ENCODE data around the gene TMEM39B.
A peak's percentile ranks its signal among the peaks of the same experiment; 100 is the strongest.

TMEM39B gene

DNA sequence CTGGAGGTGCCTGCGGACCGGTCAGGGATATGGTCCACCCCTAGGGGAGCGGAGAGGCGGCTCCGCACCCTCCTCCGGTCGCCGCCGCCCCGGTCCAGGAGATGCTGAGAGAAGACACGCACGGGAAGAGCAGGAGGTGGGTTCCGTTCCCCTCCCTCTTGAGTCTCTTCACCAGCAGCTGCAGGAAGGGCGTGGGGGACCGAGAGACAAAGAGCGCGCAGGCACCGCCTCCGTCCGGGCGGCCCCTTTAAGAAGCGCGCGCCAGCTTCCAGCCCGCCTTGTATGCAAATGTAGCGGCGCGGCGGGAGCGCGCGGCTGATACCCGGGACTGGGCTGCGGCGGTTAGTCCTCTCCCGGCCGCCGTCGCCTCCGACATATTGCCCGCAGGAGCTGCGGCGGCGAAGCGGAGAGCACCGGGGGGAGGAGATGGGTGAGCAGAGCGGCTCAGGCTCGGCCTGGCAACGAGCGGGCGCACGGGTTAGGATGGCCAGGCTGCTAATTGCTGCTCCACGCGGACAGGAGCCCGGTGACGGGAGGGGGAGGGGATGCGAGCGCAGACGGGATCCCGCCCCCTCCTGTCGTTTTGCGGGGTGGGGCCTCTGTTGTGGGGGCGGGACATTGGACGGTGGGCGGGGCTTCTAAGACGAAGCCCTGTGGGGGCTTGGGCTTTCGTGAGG is at the start of gene TMEM39B:
TSS of gene TMEM39B (plus strand) at position 318 of the 677 bp plus-strand sequence. CDS start at position 427, 109 bp downstream.
- Histone ChIP-seq H3K27me3 (replicated peaks; ENCODE audit: control insufficient read depth, insufficient read depth, low read length) (no peaks in the 10 kb centered on the region), H3K4me1 (ENCODE audit: control insufficient read depth, insufficient read depth, low read length) (peaks cover 33% of the 10 kb centered on the region), H3K36me3 (ENCODE audit: control insufficient read depth, insufficient read depth, low read length, severe bottlenecking) (peaks cover 17% of the 10 kb centered on the region), H3K4me3 (ENCODE audit: low read length) (peak within 1 kb of the TSS; percentile 85), H3K9ac (ENCODE audit: low read length) (peak within 1 kb of the TSS; percentile 92), H3K9me3 (ENCODE audit: control insufficient read depth, low read length) (no peaks in the 10 kb centered on the region)
- peak; percentile 97 for DNase-seq (ENCODE audit: low read depth)

DNA sequence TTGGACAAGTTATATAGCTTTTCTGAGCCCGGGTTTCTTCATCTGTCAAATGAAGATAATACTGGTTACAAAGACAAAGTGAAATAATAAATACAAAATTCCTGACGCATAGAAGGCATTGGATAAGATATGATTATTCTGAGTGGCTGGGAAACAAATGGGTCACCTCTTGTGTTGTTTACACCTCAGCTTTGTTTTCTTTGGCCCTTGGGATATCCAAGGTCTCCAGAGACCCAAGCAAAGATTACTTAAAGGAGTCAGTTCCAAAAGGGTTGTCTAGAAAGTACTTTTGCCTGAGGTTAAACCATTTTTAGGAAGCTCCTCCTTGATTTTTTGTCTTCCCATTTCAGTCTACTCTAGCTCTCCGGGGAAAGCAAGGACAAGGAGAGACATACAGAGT is 49.4 kb upstream of the TMEM39B start:
- Histone ChIP-seq H3K9me3 (ENCODE audit: control insufficient read depth, low read length) (no peaks in the 10 kb centered on the region), H3K9ac (ENCODE audit: low read length) (no peak overlapping the region), H3K4me3 (ENCODE audit: low read length) (no peak overlapping the region), H3K36me3 (ENCODE audit: control insufficient read depth, insufficient read depth, low read length, severe bottlenecking) (peaks cover 21% of the 10 kb centered on the region), H3K4me1 (ENCODE audit: control insufficient read depth, insufficient read depth, low read length) (peaks cover 34% of the 10 kb centered on the region), H3K27me3 (replicated peaks; ENCODE audit: control insufficient read depth, insufficient read depth, low read length) (no peaks in the 10 kb centered on the region)
- DNase-seq (ENCODE audit: low read depth) = no peak

GRCh38 chr1:32025515-32025914 is 47.2 kb upstream of the TMEM39B start:
- H3K4me1 ChIP-seq (ENCODE audit: control insufficient read depth, insufficient read depth, low read length) = peaks cover 16% of the 10 kb centered on the region
- H3K9ac ChIP-seq (ENCODE audit: low read length) = no peak overlapping the region
- peaks cover 22% of the 10 kb centered on the region for H3K36me3 ChIP-seq (ENCODE audit: control insufficient read depth, insufficient read depth, low read length, severe bottlenecking)
- no peaks in the 10 kb centered on the region for H3K27me3 ChIP-seq (replicated peaks; ENCODE audit: control insufficient read depth, insufficient read depth, low read length)
- DNase-seq (ENCODE audit: low read depth) = no peak
- no peaks in the 10 kb centered on the region for H3K9me3 ChIP-seq (ENCODE audit: control insufficient read depth, low read length)
- no peak overlapping the region for H3K4me3 ChIP-seq (ENCODE audit: low read length)

- H3K9ac ChIP-seq (ENCODE audit: low read length) = no peak overlapping the region
- H3K4me1 ChIP-seq (ENCODE audit: control insufficient read depth, insufficient read depth, low read length) = peaks cover 15% of the 10 kb centered on the region
- no peak overlapping the region for H3K4me3 ChIP-seq (ENCODE audit: low read length)
- H3K27me3 ChIP-seq (replicated peaks; ENCODE audit: control insufficient read depth, insufficient read depth, low read length) = no peaks in the 10 kb centered on the region
- no peak for DNase-seq (ENCODE audit: low read depth)
- H3K36me3 ChIP-seq (ENCODE audit: control insufficient read depth, insufficient read depth, low read length, severe bottlenecking) = peaks cover 41% of the 10 kb centered on the region
- H3K9me3 ChIP-seq (ENCODE audit: control insufficient read depth, low read length) = no peaks in the 10 kb centered on the region
Measured at GRCh38 chr1:32028746-32029145, 44.0 kb upstream of the TMEM39B start.

GRCh38 chr1:32031578-32032274 is 41.0 kb upstream of the TMEM39B start:
- Histone ChIP-seq H3K4me1 (ENCODE audit: control insufficient read depth, insufficient read depth, low read length) (peaks cover 14% of the 10 kb centered on the region), H3K9ac (ENCODE audit: low read length) (no peak overlapping the region), H3K9me3 (ENCODE audit: control insufficient read depth, low read length) (no peaks in the 10 kb centered on the region), H3K4me3 (ENCODE audit: low read length) (peak overlapping the region; percentile 16), H3K27me3 (replicated peaks; ENCODE audit: control insufficient read depth, insufficient read depth, low read length) (no peaks in the 10 kb centered on the region), H3K36me3 (ENCODE audit: control insufficient read depth, insufficient read depth, low read length, severe bottlenecking) (peaks cover 50% of the 10 kb centered on the region)
- DNase-seq (ENCODE audit: low read depth) = peak; percentile 83

DNA sequence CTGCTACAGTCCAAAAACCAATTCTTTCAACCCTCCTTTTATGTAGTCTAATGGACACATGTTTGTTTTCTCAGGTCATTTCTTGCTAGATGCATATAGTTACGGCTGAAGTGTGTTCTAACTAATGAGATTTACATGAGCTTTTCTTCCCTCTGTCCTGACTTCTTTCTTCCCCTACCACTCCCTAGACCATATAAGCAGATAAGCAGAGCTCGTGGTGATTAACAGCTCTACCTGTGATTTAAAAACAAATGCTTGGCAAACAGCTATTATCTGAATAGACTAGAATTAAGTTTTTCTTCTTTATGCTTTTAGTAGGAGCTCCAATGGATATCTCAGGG is 40.5 kb upstream of the TMEM39B start:
- Histone ChIP-seq H3K36me3 (ENCODE audit: control insufficient read depth, insufficient read depth, low read length, severe bottlenecking) (peaks cover 50% of the 10 kb centered on the region), H3K9ac (ENCODE audit: low read length) (no peak overlapping the region), H3K9me3 (ENCODE audit: control insufficient read depth, low read length) (no peaks in the 10 kb centered on the region), H3K4me1 (ENCODE audit: control insufficient read depth, insufficient read depth, low read length) (peaks cover 14% of the 10 kb centered on the region), H3K4me3 (ENCODE audit: low read length) (no peak overlapping the region), H3K27me3 (replicated peaks; ENCODE audit: control insufficient read depth, insufficient read depth, low read length) (no peaks in the 10 kb centered on the region)
- no peak for DNase-seq (ENCODE audit: low read depth)

DNA sequence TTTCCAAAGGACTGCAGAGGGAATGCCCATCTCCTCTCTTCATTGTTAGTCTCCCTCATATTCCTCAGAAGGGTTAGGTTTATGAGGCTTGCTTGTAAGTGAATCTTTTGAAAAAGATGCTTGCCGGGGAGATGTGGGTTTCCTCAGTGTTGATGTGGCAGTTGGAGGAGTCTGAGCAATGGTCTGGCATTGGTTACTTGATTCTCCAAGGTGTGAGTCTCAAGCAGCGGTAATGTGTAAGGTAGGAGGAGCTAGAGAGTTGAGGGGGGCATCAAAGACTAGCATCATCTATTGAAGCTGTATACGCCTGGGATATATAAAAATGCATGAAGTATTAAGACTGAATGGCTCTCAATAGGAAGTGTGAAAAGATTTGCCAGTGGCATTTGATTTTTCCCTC is 37.6 kb upstream of the TMEM39B start:
- H3K4me1 ChIP-seq (ENCODE audit: control insufficient read depth, insufficient read depth, low read length) = peaks cover 14% of the 10 kb centered on the region
- H3K9me3 ChIP-seq (ENCODE audit: control insufficient read depth, low read length) = no peaks in the 10 kb centered on the region
- H3K9ac ChIP-seq (ENCODE audit: low read length) = no peak overlapping the region
- DNase-seq (ENCODE audit: low read depth) = no peak
- no peaks in the 10 kb centered on the region for H3K27me3 ChIP-seq (replicated peaks; ENCODE audit: control insufficient read depth, insufficient read depth, low read length)
- peaks cover 50% of the 10 kb centered on the region for H3K36me3 ChIP-seq (ENCODE audit: control insufficient read depth, insufficient read depth, low read length, severe bottlenecking)
- H3K4me3 ChIP-seq (ENCODE audit: low read length) = no peak overlapping the region

GRCh38 chr1:32040711-32041110 is 32.0 kb upstream of the TMEM39B start:
- no peak overlapping the region for H3K9ac ChIP-seq (ENCODE audit: low read length)
- peaks cover 2% of the 10 kb centered on the region for H3K36me3 ChIP-seq (ENCODE audit: control insufficient read depth, insufficient read depth, low read length, severe bottlenecking)
- peaks cover 5% of the 10 kb centered on the region for H3K4me1 ChIP-seq (ENCODE audit: control insufficient read depth, insufficient read depth, low read length)
- H3K9me3 ChIP-seq (ENCODE audit: control insufficient read depth, low read length) = no peaks in the 10 kb centered on the region
- H3K4me3 ChIP-seq (ENCODE audit: low read length) = no peak overlapping the region
- DNase-seq (ENCODE audit: low read depth) = no peak
- no peaks in the 10 kb centered on the region for H3K27me3 ChIP-seq (replicated peaks; ENCODE audit: control insufficient read depth, insufficient read depth, low read length)

GRCh38 chr1:32042330-32042729 is 30.4 kb upstream of the TMEM39B start:
- no peak overlapping the region for H3K4me3 ChIP-seq (ENCODE audit: low read length)
- no peak for DNase-seq (ENCODE audit: low read depth)
- no peaks in the 10 kb centered on the region for H3K27me3 ChIP-seq (replicated peaks; ENCODE audit: control insufficient read depth, insufficient read depth, low read length)
- H3K4me1 ChIP-seq (ENCODE audit: control insufficient read depth, insufficient read depth, low read length) = peaks cover 5% of the 10 kb centered on the region
- H3K9ac ChIP-seq (ENCODE audit: low read length) = no peak overlapping the region
- no peaks in the 10 kb centered on the region for H3K9me3 ChIP-seq (ENCODE audit: control insufficient read depth, low read length)
- peaks cover 10% of the 10 kb centered on the region for H3K36me3 ChIP-seq (ENCODE audit: control insufficient read depth, insufficient read depth, low read length, severe bottlenecking)

GRCh38 chr1:32044234-32044633 is 28.5 kb upstream of the TMEM39B start:
- DNase-seq (ENCODE audit: low read depth) = no peak
- Histone ChIP-seq H3K36me3 (ENCODE audit: control insufficient read depth, insufficient read depth, low read length, severe bottlenecking) (peaks cover 30% of the 10 kb centered on the region), H3K4me1 (ENCODE audit: control insufficient read depth, insufficient read depth, low read length) (peaks cover 5% of the 10 kb centered on the region), H3K9ac (ENCODE audit: low read length) (no peak overlapping the region), H3K9me3 (ENCODE audit: control insufficient read depth, low read length) (no peaks in the 10 kb centered on the region), H3K27me3 (replicated peaks; ENCODE audit: control insufficient read depth, insufficient read depth, low read length) (no peaks in the 10 kb centered on the region), H3K4me3 (ENCODE audit: low read length) (no peak overlapping the region)

- Histone ChIP-seq H3K4me1 (ENCODE audit: control insufficient read depth, insufficient read depth, low read length) (peaks cover under 1% of the 10 kb centered on the region), H3K27me3 (replicated peaks; ENCODE audit: control insufficient read depth, insufficient read depth, low read length) (no peaks in the 10 kb centered on the region), H3K36me3 (ENCODE audit: control insufficient read depth, insufficient read depth, low read length, severe bottlenecking) (peaks cover 41% of the 10 kb centered on the region), H3K9ac (ENCODE audit: low read length) (no peak overlapping the region), H3K9me3 (ENCODE audit: control insufficient read depth, low read length) (no peaks in the 10 kb centered on the region), H3K4me3 (ENCODE audit: low read length) (no peak overlapping the region)
- no peak for DNase-seq (ENCODE audit: low read depth)
Measured at GRCh38 chr1:32045772-32046171, 27.0 kb upstream of the TMEM39B start.
